Colon (tissue), 2 donors: ENCODE data around the gene PKHD1.

Source experiments
- FAIRE-seq: peaks from 2 replicates; lab custom pipeline; 2012; peaks lifted over from hg19 to GRCh38; lab: Jason Lieb, UNC
- donor health status: control.
- donor health status: control.

Gene PKHD1

DNA sequence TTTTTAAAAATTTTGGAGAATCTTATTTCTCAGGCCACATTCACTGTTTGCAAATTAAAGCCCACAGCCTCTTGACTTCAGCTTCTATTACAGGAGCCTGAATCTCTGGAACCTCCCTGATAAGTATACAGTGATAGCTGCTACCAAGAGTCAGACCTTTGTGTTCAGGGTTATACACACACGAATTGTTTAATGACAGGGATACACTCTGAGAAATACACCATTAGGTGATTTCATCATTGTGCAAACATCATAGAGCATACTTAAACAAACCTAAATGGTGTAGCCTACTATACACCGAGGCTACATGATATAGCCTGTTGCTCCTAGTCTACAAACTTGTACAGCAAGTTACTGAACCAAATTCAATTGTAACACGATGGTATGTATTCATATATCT, 473.9 kb downstream of the PKHD1 start:
- no peak for FAIRE-seq

DNA sequence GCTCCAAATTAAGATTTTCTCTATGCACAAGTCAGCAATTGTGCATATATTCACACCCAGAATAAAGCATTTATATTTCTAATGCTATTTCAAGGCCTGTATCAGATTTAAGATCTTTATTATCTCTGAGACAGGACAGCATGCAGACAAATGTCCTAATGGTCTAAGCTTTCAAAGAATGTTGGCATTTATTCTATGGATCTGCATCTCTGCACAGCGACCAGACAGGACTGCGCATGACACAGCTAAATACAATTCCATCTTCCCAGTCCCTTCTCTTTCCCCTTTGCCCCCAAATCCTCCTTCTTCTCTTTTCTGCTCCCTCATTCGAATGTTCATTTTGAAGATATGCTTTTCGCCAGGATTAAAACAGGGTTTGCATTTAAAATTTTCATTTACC, 478.5 kb downstream of the PKHD1 start:
- no peak for FAIRE-seq

DNA sequence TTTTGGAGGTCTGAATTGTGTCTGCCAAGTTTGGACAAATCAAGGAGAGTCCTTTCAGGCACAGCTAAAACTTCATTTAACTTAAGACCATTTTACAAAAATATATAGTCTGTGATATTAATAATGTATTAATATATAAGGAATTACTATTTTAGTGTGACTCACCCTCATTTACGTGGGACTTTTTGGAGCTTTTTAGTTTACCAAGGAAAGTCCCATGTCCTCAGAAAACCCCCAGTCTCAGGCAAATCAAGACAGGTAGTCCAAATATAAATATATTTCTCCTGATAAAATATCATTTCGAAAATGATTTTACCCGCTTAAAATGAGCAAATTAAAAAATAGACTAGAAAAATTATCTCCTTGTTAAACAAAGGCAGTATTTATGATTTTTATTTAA, 479.0 kb downstream of the PKHD1 start:
- no peak for FAIRE-seq

DNA sequence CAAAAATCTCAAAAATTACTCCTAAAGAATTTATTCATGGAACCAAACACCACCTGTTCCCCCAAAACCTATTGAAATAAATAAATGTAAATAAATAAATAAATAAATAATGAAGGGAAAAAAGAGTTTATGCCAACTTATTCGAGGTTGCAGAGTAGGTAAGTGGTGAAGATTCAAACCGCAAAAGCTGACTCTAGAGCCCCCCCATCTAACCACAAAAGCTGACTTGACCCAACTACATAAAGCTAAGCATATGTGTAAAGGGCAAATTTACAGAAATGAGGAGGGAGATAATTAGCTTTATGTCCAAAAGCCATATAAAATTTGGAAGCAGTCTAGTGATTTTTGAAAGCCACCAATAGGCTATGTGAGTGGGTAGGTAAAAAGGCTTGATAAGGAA, 486.9 kb downstream of the PKHD1 start:
- no peak for FAIRE-seq

DNA sequence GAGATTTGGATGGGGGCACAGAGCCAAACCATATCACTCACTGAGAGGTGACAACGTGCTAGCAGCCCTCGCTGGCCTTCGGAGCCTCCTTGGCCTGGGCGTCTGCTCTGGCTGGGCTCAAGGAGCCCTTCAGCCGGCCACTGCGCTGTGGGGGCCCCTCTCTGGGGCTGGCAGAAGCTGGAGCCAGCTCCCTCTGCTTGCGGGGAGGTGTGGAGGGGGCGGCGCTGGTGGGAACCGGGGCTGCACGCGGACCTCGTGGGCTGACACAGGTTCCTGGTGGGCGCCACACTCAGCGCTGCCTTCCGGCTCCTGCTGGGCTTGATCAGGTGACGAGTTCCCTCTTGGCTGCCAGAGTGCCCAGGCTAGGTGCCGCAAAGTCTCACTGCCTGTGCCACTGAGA, 489.2 kb downstream of the PKHD1 start:
- no peak for FAIRE-seq

DNA sequence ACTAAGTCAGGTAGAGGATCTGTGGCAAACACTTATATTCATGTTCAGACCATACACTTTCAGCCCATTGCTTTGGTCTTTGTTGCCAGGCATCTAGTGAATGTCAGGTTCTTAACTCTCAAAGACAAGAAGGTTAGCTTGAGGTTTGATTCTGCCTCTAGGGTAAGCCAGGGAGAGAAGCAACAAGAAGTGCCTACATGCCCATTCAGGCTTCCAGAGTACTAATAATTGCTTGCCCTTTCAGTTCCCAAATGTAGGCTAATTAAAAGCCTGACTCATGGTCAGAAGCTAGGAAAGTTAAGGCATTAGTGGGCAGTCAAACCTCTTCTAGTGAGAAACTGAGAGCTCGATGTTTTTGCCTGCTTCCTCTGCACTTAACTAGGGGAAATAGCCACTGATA, 492.4 kb downstream of the PKHD1 start:
- FAIRE-seq, result no peak

DNA sequence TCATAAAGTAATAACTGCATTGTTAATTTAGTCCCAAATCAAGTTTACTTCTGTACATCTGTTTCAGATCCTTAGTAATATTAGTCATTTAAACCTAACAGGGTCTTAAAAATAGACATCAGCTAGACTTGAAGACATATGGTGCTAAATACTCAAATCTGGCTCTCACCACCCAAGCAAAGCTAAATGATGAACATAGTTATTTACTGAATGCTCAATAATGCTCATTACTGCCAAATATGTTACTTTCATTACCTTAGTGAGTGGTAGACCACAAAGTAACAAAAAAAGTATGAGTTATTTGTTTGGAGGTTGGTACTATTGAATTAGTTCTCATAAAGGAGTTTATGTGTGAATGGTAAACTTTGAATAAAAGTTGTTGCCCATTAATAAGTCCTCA, 502.1 kb downstream of the PKHD1 start:
- FAIRE-seq, result no peak

DNA sequence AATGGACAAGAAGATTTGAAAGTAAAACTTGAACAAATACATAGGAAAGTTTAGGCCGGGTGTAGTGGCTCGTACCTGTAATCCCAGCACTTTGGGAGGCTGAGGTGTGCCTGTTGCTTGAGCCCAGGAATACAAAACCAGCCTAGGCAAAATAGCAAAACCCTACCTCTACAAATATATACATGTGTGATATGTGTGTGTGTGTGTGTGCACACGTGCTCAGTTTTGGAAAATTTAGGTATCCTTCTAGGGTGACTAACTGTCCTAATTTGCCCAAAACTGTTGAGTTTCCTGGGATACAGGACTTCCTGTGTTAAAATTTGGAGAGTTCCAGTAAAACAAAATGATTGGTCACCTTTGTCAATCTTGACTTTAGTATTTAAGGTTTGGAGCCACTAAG, 503.2 kb downstream of the PKHD1 start:
- FAIRE-seq, result no peak

DNA sequence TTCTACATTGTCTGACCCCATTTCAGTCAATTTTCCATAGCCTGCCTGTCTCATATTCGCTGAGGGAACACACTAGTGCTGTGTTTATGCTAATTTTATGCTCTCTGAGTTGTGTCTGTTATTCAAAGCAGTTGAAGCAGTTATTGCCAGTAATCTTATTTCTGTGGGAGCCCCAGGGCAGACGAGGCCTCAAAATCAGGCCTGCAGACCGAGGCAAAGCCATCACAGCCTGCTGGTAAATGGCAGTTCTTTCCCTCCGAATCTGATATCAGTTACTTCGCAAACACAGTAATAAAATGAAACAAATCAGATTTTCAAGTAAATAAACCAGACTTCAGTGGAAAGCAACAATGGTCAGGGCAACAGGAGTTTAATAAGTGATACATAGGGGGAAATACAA, 508.4 kb downstream of the PKHD1 start:
- FAIRE-seq, result no peak

DNA sequence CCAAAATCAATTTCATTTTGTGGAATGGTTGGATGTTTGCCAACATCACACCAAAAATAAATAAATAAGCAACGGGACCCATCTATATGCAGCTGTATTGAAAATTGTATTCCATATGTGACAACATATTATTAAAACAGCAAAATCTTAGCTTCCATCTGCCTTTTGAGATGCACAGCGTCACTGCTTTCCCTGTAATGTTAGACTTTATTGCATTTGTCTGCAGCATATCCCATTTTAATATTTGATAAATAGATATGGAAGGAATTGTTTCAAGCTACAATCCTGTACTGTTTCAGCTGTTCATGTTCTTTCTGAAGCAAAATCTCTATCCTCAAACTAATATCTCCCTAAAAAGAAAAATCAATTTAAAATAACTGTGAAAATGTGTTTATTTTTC, 509.1 kb downstream of the PKHD1 start:
- FAIRE-seq, result no peak

DNA sequence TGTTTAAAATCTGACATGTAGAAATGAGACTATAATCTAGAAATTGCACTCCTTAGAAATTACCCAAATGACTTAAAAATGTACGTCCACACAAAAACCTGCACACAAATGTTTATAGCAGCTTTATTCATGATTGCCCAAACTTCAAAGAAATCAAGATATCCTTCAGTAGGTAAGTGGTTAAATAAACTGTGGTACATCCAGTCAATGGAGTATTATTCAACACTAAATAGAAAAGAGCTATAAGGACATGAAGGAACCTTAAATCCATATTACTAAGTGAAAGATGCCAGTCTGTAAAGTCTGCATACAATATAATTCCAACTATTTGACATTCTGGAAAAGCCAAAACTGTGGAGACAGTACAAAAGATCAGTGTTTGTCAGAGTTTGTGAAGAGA, 513.4 kb downstream of the PKHD1 start:
- no peak for FAIRE-seq

DNA sequence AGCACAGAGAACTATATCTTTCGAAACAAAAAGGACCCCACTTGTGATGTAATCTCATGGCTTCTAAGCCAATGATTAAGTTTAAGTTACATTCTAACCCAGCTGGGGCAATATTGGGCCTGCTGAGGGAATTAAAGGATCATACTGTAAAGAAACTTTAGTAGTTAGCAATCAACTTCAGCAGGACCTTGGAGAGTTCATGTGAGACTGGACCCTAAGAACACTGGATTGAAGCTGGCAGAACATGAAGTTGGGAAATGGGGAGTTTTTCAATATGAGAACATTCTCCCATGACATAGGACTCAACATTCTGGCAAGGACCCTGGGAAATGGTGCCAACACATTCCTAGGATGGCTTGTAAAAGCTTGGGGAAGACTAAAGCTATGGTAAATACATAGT, 516.2 kb downstream of the PKHD1 start:
- no peak for FAIRE-seq

DNA sequence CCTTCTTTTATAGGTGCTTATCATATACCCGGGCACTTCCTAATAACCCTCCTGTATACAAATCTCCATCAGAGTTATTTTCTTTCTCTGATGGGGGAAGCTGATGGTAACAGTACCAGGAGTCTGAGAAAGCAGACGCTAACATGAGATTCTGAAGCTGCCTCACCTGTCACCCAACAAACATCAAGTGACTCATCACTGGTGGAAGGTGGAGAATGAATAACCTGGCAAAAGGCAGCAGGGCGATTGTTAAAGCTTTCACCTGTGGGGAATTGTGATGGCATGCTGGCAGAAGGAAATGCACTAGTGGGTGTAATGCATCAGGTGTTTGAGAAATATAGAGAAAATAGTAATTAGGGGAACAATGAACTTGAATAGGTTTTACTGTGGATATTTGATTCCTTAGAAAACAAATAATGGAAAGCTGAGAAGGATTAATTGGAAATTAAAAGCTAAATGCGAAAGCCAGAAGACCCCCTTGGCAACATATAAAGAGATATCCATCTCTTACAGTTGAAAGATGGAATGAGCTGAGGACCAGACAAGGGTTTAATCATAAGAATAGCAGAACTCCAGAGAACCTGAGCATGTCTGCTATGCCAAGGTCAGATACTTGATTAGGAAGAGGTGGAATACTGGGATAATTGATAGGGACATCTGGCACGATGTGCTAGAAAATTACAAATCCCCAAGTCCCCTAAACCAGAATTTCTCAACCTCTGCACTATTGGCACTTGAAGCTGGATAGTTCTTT, 517.1 kb downstream of the PKHD1 start:
- FAIRE-seq, result no peak

DNA sequence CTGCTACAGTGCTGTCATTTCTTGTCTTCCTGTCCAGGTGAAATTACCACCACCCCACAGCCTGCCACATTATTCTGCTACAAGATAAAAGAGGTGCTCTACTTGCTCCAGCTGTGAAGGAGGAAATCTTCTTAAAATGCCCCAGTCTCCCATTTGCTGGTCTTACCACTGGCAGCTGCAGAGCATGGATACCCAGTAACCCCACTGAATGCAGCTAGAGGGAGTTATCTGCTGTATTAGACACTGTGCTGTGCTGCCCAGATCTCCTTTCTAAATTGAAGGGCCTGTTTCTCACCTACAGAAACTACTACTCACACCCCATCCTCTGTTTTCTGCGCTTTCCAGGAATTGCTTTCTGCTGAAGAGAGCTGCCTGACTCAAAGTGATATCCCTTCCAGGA, 517.8 kb downstream of the PKHD1 start:
- no peak for FAIRE-seq

DNA sequence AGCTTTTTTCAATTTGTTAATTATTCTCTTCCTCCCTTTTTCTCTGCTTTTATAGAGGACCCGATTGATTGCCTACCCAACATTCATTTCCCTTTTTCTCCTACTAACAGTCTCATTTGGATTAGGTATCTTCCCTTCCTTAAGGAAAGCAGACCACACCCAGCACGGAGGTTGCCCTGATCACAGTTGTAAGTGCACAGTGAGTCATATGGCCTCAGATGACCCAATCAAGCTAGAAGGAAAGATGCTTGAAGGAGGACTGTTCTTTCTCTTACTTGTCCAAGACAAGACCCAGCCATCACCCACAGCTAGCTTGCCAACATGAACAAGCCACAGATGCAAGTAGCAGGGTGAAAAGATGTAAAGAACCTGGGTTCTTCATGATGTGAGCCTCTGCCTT, 518.6 kb downstream of the PKHD1 start:
- no peak for FAIRE-seq

DNA sequence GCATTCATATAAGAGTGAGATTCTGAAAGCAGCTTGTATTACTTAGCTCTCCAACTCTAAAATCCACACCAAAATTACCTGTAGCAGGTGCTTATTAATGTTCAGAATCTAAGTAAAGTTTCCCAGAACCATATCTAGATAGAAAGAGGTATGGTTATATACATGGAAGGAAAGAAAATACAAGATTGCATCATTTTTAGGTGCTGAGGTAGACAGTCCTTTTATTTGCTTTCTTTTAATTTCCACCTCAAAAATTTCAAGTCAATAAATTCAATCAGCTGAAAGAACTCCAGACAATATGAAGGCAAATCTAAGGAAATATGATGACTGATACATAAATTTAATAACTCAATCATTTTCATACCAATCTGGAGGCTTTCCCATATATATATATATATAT, 521.9 kb downstream of the PKHD1 start:
- no peak for FAIRE-seq
